OCI-M2 (cell line): ENCODE results near the gene ASB10.

Experiments used
- DNase-seq: peaks from one replicate; lab custom pipeline; 2025; ENCODE audit not compliant: unreplicated experiment; lab: John Stamatoyannopoulos, UW

The ASB10 gene

DNA sequence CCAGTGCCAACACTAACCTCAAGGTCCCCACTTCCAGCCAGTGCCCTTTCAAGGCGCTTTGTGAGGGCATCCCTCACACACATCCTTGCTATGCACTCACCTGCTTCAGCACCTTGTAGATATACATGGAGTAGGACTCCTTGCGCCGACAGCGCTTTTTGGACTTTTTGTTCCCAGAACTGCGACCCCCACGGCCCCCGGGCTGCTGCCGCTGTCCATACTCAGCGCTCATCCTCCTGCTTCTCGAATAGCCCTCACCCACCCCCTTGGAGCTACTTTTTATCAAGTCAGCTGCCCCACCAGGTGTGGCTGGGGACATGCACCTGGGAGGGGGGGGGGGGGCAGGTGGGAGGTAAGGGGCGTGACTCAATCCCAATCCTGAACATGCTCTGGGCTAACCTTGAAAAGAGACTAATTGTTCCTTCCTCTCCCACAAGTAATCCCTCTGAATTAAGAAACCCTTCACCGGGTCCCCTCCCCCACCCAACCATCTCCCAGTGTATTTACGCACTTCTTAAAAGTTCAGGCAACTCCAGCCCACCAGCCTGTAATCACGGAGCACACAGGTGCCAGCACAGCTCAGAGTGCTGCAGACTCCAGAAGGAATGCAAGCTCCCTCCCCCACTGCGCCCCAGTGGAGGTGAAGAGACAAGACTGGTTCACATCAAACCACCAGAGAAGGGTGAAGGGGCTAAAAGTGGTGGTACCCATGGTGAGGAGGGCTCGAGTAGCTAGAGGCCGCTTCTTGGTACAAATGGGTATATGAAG lies 23.2 kb upstream of the ASB10 start, which contains the start of gene H2BK1:
Gene H2BK1 (minus strand): TSS at position 402 of the 768 bp plus-strand sequence. CDS start 170 bp downstream, at position 232.
- DNase-seq = no peak

- no peak for DNase-seq
Measured at GRCh38 chr7:151209588-151209987, 22.5 kb upstream of the ASB10 start.

DNA sequence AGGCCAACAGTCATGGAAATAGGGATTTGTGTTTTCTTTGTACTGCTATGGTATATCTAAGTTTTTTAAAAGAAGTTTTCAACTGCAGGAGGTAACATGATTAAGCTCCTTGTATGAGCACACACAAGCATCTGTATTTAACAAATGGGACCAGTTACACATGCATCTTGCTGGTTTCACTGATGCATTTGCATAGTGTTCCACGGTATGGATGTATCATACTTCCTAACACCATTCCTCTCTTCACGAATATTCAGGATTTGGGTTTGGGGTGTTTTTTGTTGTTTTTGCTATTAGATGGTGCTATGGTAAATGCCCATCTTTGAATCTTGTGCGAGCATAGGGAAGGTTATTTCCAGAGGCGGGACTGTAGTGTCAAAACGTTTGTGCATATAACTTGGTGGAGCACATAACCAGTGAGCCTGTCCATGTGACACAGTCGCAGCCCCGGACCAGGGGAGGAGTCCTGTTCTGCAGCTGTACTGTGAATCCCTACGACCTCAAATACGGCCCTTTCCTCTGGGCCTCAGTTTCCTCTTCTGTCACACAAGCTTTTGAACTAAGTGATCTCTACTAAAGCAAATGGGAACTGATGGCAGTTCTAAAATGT lies 21.3 kb upstream of the ASB10 start:
- DNase-seq = no peak

- DNase-seq = no peak
Measured at GRCh38 chr7:151207804-151208203, 20.8 kb upstream of the ASB10 start.

DNA sequence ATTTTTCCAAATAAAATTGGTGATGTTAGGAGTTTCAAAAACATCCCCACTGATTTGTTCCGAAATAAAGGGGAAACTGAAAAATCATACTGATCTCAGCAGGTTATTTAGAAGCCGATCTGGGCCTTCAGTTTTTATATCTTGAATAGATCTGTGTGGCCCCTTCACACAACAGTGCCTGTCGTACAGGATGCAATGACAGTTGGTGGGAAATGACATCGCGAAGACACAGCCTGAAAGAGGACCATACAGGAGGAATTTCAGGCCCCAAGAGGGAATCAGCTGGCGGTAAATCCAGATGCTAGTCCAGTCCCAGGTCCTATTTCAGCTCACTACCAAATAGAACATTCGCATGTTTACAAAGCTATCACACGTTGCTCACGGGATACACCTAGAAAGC lies 20.3 kb upstream of the ASB10 start:
- DNase-seq = no peak

GRCh38 chr7:151206914-151207313 lies 19.9 kb upstream of the ASB10 start:
- no peak for DNase-seq

GRCh38 chr7:151205730-151206129 lies 18.7 kb upstream of the ASB10 start:
- no peak for DNase-seq

DNA sequence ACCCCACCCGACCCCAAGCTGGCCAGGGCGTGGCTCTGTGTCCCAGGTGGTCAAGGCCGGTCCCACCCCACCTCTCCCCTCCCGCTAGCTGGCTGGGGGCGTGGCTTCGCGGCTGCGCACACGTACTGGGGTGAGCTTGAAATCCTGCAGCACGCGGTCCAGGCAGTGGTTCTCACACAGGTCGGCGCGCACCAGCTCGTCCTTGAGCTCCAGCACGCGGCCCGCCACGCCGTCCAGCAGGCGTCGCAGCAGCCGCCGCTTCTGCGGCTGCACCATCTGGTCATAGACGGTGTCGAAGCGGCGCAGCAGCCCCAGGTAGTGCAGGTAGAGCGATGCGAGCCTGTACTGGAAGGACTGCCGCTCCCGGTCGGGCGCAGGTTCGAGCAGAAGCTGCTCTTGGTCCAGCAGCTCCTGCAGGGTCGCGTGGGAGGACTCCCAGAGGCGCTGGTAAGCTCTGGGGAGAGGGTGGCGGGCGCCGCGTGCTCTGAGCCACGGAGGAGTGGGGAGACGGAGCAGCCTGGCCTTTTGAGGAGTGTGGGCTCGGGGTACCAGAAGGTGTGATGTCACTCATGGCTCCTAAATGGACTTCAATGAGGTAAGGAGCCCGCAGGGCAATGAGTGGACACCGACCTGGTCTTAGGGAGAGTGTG lies 17.5 kb upstream of the ASB10 start:
- DNase-seq = no peak

- DNase-seq = no peak
Measured at GRCh38 chr7:151202836-151203235, 15.8 kb upstream of the ASB10 start.

- no peak for DNase-seq
Measured at GRCh38 chr7:151201751-151202150, 14.7 kb upstream of the ASB10 start.

GRCh38 chr7:151201344-151201743 lies 14.3 kb upstream of the ASB10 start:
- DNase-seq = no peak

DNA sequence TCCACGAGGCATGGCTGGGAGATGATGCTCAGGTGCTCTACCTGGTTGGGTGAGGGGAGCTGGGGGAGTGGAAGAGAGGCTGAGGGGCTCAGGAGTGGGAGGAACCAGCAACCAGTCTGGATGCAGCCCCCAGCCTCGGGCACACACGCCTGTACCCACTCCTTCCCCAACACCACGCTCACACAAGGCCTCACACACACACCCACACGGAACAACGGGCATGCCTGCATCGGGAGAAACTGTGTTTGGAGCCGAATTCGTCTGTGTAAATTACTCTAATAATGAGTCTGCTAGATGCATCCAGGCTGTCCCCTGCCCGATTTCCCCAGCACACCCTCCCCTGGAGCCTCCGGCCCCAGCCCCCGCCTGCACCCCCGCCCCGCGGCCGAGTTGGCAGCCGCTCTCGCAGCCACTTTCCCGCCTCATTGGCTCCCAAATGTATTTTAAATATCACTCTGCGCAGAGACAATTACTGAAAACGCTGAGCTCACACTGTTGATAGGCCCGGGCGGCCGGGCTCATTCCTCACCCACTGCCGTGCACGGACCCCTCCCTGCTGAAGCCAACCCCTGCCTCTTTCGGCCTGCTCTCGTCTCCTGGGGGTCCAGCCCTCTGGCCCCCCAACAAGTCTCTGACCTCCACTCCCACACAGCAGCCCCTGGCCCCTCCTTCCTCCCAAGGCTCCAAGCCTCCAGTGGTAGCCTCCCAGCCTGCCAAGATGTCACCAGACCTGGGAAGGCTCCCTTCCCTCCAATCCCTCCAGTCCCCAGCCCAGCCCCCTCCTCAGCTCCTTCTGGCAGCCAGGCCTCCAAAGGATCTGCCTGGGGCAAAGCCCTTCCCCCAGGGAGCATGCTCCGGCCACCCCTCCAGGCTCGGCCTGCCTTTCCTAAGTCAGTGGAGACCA lies 12.1 kb upstream of the ASB10 start:
- no peak for DNase-seq

DNA sequence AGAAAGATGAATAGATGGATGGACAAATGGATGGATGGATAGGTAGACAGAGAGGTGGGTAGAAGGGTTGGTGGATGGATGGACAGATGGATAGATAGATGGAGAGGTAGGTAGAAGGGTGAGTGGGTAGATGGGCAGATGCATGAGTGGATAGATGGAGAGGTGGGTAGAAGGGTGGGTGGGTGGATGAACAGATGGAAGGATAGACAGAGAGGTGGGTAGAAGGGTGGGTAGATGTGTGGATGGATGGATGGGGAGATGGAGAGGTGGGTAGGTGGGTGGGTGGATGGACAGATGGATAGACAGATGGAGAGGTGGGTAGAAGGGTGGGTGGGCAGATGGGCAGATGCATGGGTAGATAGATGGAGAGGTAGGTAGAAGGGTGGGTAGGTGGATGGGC lies 10.9 kb upstream of the ASB10 start:
- DNase-seq = no peak

DNA sequence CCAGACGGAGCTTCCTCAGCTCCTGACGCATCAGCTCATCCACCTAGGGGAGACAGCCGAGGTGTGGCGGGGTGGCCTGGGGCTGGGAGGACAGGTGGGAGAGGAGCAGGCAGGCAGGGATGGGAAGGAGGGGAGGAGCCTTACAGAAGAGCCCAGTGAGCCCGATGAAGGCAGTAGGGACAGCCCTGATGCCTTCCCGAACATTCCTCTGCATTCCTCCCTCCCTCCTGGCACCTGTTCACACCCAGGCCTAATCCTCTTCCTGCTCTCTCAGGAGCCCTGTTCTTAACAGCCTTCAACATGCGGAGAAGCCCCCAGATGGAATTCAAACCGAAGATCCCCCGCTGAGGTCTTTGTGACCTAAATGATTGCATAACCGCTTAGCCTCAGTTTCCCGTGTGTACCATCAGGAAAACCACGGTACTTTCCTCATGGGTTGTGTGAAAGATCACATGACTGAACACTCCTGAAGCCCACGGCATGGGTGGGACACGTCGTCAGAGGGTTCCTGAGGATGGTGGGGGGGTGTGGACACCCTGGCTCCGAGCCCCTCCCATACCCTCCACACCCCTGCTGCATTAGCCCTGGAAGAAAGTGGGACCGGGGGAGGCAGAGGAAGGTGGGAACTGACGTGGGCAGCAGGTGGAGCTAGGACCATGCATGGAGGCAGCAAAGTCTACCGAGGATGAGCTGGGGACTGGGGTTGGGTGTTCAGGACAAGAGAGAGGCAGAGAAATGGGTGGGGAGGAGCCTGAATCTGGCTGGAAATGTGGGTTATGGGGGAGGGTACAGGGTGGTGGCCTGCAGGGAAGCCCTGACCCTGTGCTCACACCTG lies 8.8 kb upstream of the ASB10 start:
- no peak for DNase-seq

GRCh38 chr7:151194188-151194587 lies 7.1 kb upstream of the ASB10 start:
- DNase-seq = no peak

- DNase-seq = no peak
Measured at GRCh38 chr7:151193203-151193978, 6.3 kb upstream of the ASB10 start.

GRCh38 chr7:151192002-151192539 lies 5.0 kb upstream of the ASB10 start:
- DNase-seq = no peak

DNA sequence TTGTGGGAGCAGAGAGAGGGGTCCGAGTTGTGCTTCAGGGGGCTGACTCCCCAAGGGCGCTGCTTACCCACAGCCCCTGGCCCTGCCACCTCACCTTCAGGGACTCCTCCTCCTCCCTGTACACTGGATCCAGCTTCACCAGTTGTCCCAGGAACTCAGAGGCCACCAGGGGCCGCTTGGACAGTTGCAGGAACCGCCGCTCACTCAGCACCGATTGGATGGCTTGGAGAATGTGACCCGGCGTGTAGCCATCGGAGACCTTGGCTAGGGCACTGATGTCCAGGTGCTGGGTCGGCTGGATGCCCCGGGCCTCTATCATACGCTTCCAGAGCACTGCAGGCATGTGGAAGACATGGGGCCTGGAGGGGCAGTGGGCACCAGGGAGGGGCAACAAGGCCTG lies 4.5 kb upstream of the ASB10 start:
- no peak for DNase-seq

- no peak for DNase-seq
Measured at GRCh38 chr7:151189038-151189437, 2.0 kb upstream of the ASB10 start.

- no peak for DNase-seq
Measured at GRCh38 chr7:151188252-151188542, 1.1 kb upstream of the ASB10 start.
